HepG2 (cell line): Measurements from ENCODE around the gene ZNF557. TPM values are rescaled to one million over a fixed set of nuclear protein-coding genes. Genes with fewer than 3 reads are reported as not detected.

ENCODE experiments used
- ASH2L ChIP-seq: fragments of 300-600, 200-600 bp; sonication (generic); IDR thresholded peaks from 2 replicates; pipeline ENCODE4 v1.7.0; 2017; ENCODE audit warnings: low read depth, mild to moderate bottlenecking, moderate library complexity, mixed read lengths, low read length; ENCODE audit not compliant: insufficient read length
- GTF3A ChIP-seq: sonication (generic); formaldehyde crosslinking; conservative IDR thresholded peaks from 2 replicates; pipeline ENCODE4 v1.4.0; 2020; ENCODE audit warnings: mild to moderate bottlenecking, missing genetic modification reagents
- HOXD1 ChIP-seq: sonication (generic); formaldehyde crosslinking; IDR thresholded peaks from 2 replicates; pipeline ENCODE4 v1.5.0; 2020; ENCODE audit warnings: missing genetic modification reagents
- NFAT5 ChIP-seq: sonication (generic); formaldehyde crosslinking; IDR thresholded peaks from 2 replicates; pipeline ENCODE4 v1.4.0; 2020; ENCODE audit warnings: missing genetic modification reagents
- NFE2 ChIP-seq: sonication (generic); formaldehyde crosslinking; IDR thresholded peaks from 2 replicates; pipeline ENCODE4 v1.4.0; 2020; ENCODE audit warnings: missing genetic modification reagents
- TOPORS ChIP-seq: sonication (generic); formaldehyde crosslinking; IDR thresholded peaks from 2 replicates; pipeline ENCODE4 v1.8.0; 2023; ENCODE audit warnings: mild to moderate bottlenecking, missing genetic modification reagents
- WIZ ChIP-seq: sonication (generic); formaldehyde crosslinking; IDR thresholded peaks from 2 replicates; pipeline ENCODE4 v1.5.1; 2020; ENCODE audit warnings: mild to moderate bottlenecking, missing genetic modification reagents
- ZBTB40 ChIP-seq, 2 experiments: fragments of 450-650 bp in 1 of 2; sonication (generic) in 1 of 2; formaldehyde crosslinking in 1 of 2; IDR thresholded peaks; 2 replicates each; pipeline versions ENCODE4 v1.6.1 to v1.8.0; 2016 to 2022; ENCODE audit warnings: antibody characterized with exemption in 1 of 2, mild to moderate bottlenecking in 1 of 2, missing genetic modification reagents in 1 of 2
- ZNF124 ChIP-seq: sonication (generic); formaldehyde crosslinking; IDR thresholded peaks from 2 replicates; pipeline ENCODE4 v1.4.0; 2020; ENCODE audit warnings: missing genetic modification reagents
- ZNF264 ChIP-seq: sonication (generic); formaldehyde crosslinking; IDR thresholded peaks from 2 replicates; pipeline ENCODE4 v1.4.0; 2020; ENCODE audit warnings: missing genetic modification reagents
- ZNF639 ChIP-seq: conservative IDR thresholded peaks from 2 replicates; pipeline ENCODE4 v1.6.1; 2018; ENCODE audit warnings: missing genetic modification reagents
- ZNF749 ChIP-seq: sonication (generic); formaldehyde crosslinking; IDR thresholded peaks from 2 replicates; pipeline ENCODE4 v1.8.0; 2022; ENCODE audit warnings: mild to moderate bottlenecking, missing genetic modification reagents, moderate library complexity, borderline replicate concordance
- polyA plus RNA-seq, 8 experiments: library from polyadenylated mRNA; depleted of rRNA in 3 of 8; stranded (reverse) in 7 of 8; unstranded in 1 of 8; fragments of >200 nt; fragmentation: Illumina TruSeq in 4 of 8; extraction: Trizol in 4 of 8; gene quantifications; 2 replicates each; pipeline versions ENCODE4 v1.2.1 to v1.2.3, GENCODE V29; 2011 to 2016; ENCODE audit warnings: low read depth in 4 of 8, missing spikeins in 1 of 8, mixed read lengths in 1 of 8; ENCODE audit not compliant: insufficient read depth in 1 of 8
- total RNA-seq, 5 experiments: library from RNA; depleted of rRNA; stranded (reverse); fragments of >200 nt; fragmentation: Illumina TruSeq; extraction: Trizol; gene quantifications; 2 replicates each; pipeline ENCODE4 v1.2.3, GENCODE V29; 2016; ENCODE audit warnings: low read depth in 1 of 5

ZNF557 gene
- total and polyA plus RNA-seq, 2 of the 13 experiments (the other 11 are each of a cell fraction or from before 2014, with no cell fraction given) = 2.1 to 7.8 TPM

GRCh38 chr19:7069042-7069903, at the start of gene ZNF557 (continued):
- TF ChIP-seq NFAT5 (CRISPR knock-in tag) (no peak), NFE2 (CRISPR knock-in tag) (no peak), ASH2L (peak; percentile 89), TOPORS (CRISPR knock-in tag) (no peak), GTF3A (CRISPR knock-in tag) (no peak), ZNF639 (no peak), ZBTB40 (IDR thresholded peaks at IDR 0.05) (peak; percentile 69), ZBTB40 (CRISPR knock-in tag; IDR thresholded peaks at IDR 0.05) (no peak), ZNF264 (0 out of 2 replicates have a peak, but pooled peaks have one; percentile 27), ZNF124 (no peak), ZNF749 (CRISPR knock-in tag) (peak; percentile 65; the same call in 1 of the 2 replicates), WIZ (no peak), HOXD1 (peak; percentile 35; the same call in 1 of the 2 replicates)
